AG10803 (cell line): ENCODE data around the gene CDC123.
"Not testable (repeated sequence)": the region's sequence is repeated elsewhere in the genome, so short reads cannot be mapped to it uniquely, and the experiment has no call there.

Source experiments
- DNase-seq: peaks from one replicate; pipeline ENCODE4 v3.0.0; 2010; ENCODE audit warnings: low read depth
- H3K4me3 ChIP-seq: 2 replicates; pipeline ENCODE4 v1.5.1; 2011; ENCODE audit warnings: mild to moderate bottlenecking, low read length, control low read depth
- TF ChIP-seq, protein P1 (sequence below): conservative IDR thresholded peaks from 2 replicates; pipeline ENCODE4 v1.5.1; 2011; ENCODE audit warnings: mild to moderate bottlenecking, low read length, control low read depth, inconsistent platforms

Gene CDC123

DNA sequence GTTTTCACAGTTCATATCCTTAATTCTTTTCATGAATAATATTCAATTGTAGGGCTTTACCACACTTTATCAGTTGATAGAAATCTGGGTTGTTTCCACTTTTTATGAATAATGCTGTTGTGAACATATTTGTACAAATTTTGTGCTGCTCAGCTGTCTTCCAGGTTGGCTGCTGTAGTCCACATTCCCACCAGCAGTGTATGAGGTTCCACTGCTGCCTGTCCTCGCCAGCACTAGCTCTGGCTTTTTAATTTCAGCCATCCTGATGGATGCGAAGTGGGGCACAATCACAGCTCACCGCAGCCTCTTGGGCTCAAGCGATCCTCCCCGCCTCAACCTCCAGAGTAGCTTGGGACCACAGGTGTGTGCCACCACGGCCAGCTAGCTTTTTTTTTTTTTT lies 33.1 kb upstream of the CDC123 start:
- DNase-seq = no peak
- TF ChIP-seq, protein P1, sequence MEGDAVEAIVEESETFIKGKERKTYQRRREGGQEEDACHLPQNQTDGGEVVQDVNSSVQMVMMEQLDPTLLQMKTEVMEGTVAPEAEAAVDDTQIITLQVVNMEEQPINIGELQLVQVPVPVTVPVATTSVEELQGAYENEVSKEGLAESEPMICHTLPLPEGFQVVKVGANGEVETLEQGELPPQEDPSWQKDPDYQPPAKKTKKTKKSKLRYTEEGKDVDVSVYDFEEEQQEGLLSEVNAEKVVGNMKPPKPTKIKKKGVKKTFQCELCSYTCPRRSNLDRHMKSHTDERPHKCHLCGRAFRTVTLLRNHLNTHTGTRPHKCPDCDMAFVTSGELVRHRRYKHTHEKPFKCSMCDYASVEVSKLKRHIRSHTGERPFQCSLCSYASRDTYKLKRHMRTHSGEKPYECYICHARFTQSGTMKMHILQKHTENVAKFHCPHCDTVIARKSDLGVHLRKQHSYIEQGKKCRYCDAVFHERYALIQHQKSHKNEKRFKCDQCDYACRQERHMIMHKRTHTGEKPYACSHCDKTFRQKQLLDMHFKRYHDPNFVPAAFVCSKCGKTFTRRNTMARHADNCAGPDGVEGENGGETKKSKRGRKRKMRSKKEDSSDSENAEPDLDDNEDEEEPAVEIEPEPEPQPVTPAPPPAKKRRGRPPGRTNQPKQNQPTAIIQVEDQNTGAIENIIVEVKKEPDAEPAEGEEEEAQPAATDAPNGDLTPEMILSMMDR = no peak
- H3K4me3 ChIP-seq = no peak overlapping the region

DNA sequence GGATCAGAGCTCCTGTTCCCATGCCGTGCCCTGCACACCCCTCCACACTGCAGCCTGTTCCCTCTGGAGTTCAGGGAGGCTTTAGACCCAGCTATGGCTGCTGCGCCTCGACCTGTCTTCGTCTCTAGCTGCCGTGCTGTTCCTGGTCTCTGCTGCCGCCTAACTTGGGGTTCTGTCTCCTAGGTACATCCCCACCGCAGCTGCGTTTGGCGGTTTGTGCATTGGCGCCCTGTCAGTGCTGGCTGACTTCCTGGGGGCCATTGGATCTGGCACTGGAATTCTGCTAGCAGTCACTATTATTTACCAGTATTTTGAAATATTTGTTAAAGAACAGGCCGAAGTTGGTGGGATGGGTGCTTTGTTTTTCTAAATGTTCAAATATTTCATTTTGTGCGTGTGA lies 31.9 kb upstream of the CDC123 start:
- no peak overlapping the region for H3K4me3 ChIP-seq
- TF ChIP-seq, protein P1 = no peak
- no peak for DNase-seq

DNA sequence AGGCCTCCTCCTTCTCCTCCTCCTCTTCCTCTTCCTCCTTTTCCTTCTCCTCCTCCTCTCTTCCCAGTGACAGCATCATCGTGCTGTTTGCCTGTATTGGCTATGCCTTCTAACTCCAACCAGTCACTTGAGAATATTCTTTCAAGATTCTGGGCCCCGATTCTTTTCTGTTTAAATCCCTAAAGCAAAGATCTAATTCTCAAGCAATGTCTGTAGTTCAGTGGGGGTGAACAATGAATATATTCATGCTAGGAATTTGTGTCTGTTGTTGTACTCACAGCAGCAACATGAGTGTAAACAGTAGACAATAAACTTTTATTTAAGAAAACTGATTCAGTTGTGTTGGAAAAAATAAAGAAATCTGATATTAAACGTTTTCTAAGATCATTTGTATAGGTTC lies 31.0 kb upstream of the CDC123 start:
- no peak for DNase-seq
- no peak overlapping the region for H3K4me3 ChIP-seq
- TF ChIP-seq, protein P1 = no peak

DNA sequence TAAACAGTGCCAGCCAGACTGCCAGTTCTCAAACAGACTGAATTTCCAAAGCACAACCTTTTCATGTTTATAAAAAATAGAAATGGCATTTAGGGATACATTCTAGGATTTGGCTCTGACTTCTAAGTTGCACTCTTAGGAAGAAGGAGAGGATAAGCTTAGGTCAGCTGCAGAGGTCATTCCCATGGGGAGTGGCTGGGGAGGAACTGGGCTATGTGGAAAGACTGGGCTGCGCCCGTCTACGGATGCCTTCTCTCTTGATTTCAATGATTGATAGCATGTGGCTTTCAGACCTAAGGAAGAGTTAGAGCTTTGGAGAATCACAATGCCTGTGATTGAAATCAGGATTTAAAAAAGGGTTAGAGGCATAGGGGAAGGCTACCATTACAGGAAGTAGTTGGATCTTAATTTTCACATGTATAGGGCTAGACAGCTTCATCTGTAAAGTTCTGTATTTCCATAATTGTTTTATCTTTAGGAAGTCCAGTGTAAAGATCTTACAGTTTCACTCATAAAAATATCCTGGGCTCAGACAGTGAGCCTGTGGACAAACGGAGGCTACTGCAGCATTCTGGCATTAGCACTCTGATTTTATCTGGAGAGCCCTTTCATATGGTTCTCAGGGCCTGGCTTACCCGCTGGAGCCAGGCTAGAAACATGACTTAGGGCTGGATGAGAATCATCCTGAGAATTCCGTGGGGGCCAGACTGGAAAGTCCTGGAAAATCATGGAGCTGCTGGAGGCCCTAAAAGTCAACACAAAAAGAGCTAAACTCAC lies 29.8 kb upstream of the CDC123 start:
- TF ChIP-seq, protein P1 = no peak
- H3K4me3 ChIP-seq = no peak overlapping the region
- DNase-seq = no peak

DNA sequence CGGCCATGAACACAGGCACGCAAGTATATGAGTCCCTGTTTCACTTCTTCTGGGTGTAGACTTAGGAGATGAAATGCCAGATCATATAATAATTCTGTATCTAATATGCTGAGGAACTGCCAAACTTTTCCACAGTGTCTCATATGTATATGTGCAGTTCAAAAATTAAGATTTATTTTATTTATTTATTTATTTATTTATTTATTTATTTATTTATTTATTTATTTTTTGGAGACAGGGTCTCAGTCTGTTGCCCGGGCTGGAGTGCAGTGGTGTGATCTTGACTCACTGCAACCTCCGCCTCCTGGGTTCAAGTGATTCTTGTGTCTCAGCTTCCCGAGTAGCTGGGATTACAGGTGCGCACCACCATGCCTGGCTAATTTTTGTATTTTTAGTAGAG lies 24.5 kb upstream of the CDC123 start:
- DNase-seq, H3K4me3 ChIP-seq: not testable (repeated sequence)

DNA sequence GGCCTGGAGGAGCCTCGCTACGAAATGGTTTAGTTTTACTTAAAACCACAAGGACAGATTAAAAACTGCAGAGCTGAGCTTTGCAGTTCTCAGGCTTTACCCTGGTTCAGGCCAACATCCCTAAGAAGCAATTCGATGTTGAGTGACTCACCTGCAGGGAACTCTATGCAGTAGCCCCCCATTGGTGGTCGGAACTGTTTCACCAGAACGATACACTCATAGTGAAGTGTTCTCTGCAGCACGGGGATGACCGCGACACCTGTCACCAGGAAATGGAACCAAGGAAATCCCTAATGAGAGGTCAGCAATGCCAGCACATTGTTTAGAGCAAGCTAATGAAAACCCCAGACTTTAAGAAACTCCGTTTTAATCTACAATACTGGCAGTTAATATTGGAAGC lies 18.3 kb upstream of the CDC123 start:
- no peak overlapping the region for H3K4me3 ChIP-seq
- DNase-seq = no peak
- TF ChIP-seq, protein P1 = no peak

DNA sequence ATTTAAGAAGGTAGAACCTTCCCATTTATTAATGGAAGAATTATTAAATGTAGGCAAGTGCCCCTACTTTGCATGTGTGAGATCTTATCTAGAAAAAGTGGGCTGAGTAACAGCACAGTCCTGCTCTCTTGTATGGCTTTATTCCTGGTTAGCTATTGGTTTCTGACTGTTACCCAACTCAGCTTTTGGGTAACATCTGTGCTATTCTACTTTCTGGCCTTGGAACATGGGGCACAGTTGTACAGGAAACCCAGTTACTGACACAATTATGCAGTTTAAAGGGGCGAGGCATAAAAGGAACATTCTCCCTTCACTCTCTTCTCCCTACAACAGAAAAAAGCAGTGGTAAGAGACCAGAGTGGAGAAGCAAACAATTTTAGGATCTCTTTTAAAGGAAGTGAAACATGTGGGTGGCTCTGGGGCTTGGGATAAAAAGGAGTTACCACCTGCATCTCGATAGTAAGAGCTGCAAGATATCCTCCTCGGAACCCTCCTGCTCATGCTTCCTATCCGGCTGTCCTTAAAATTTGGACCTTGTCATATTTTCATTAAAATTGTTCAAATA lies 16.3 kb upstream of the CDC123 start:
- no peak for DNase-seq
- H3K4me3 ChIP-seq = no peak overlapping the region
- TF ChIP-seq, protein P1 = no peak
